HEK293 (cell line): ENCODE data around the gene RACK1.

Experiments
- GFI1B ChIP-seq: fragments of 450-650 bp; formaldehyde crosslinking; IDR thresholded peaks from 2 replicates; pipeline ENCODE4 v1.5.1; 2016; ENCODE audit warnings: missing biosample characterization, missing genetic modification characterization
- GLI4 ChIP-seq: fragments of 450-650 bp; formaldehyde crosslinking; IDR thresholded peaks from 2 replicates; pipeline ENCODE4 v1.5.1; 2016; ENCODE audit warnings: missing biosample characterization, missing genetic modification characterization
- HOXA7 ChIP-seq: sonication (generic); formaldehyde crosslinking; IDR thresholded peaks from 2 replicates; pipeline ENCODE4 v1.8.1; 2022; ENCODE audit warnings: missing genetic modification reagents, borderline replicate concordance
- OSR2 ChIP-seq: fragments of 450-650 bp; formaldehyde crosslinking; IDR thresholded peaks from 2 replicates; pipeline ENCODE4 v1.5.1; 2016; ENCODE audit warnings: missing biosample characterization, missing genetic modification characterization
- PRDM1 ChIP-seq: fragments of 450-650 bp; formaldehyde crosslinking; IDR thresholded peaks from 2 replicates; pipeline ENCODE4; 2016; ENCODE audit warnings: missing biosample characterization, missing genetic modification characterization
- RBAK ChIP-seq: fragments of 450-650 bp; formaldehyde crosslinking; IDR thresholded peaks from 2 replicates; pipeline ENCODE4 v1.5.1; 2016; ENCODE audit warnings: missing biosample characterization, missing genetic modification characterization
- SALL2 ChIP-seq: fragments of 450-650 bp; formaldehyde crosslinking; IDR thresholded peaks from 2 replicates; pipeline ENCODE4 v1.5.0; 2017; ENCODE audit warnings: missing biosample characterization, mild to moderate bottlenecking, missing genetic modification characterization, borderline replicate concordance
- TCF7L2 ChIP-seq: IDR thresholded peaks from 2 replicates; pipeline ENCODE4 v1.6.1; 2011; ENCODE audit warnings: low read depth, mild to moderate bottlenecking, inconsistent platforms, low read length, moderate library complexity, borderline replicate concordance
- TRIM28 ChIP-seq: IDR thresholded peaks from 2 replicates; pipeline ENCODE4 v1.6.1; 2011; ENCODE audit warnings: low read length, control low read depth, borderline replicate concordance
- ZNF121 ChIP-seq: fragments of 450-650 bp; formaldehyde crosslinking; IDR thresholded peaks from 2 replicates; pipeline ENCODE4 v1.5.1; 2016; ENCODE audit warnings: missing biosample characterization, missing genetic modification characterization
- ZNF274 ChIP-seq, 2 experiments: fragments of 200-500 bp in 1 of 2; fragments of 450-650 bp in 1 of 2; sonication (Bioruptor generic) in 1 of 2; formaldehyde crosslinking in 1 of 2; IDR thresholded peaks; 2 replicates each; pipeline versions ENCODE4 v1.5.1 to v1.6.1; 2014 to 2016; ENCODE audit warnings: borderline replicate concordance in 1 of 2, inconsistent platforms in 1 of 2, low read length in 1 of 2, missing biosample characterization in 1 of 2, missing genetic modification characterization in 1 of 2
- ZNF350 ChIP-seq: fragments of 450-650 bp; formaldehyde crosslinking; IDR thresholded peaks from 2 replicates; pipeline ENCODE4 v1.5.0; 2017; ENCODE audit warnings: missing biosample characterization, mild to moderate bottlenecking, missing genetic modification characterization
- ZNF404 ChIP-seq: fragments of 450-650 bp; formaldehyde crosslinking; IDR thresholded peaks from 2 replicates; pipeline ENCODE4 v1.5.1; 2017; ENCODE audit warnings: missing biosample characterization, missing genetic modification characterization
- ZNF555 ChIP-seq: fragments of 450-650 bp; formaldehyde crosslinking; conservative IDR thresholded peaks from 2 replicates; pipeline ENCODE4 v1.5.1; 2017; ENCODE audit warnings: missing biosample characterization, mild to moderate bottlenecking, missing genetic modification characterization, inconsistent platforms
- ZNF571 ChIP-seq: fragments of 450-650 bp; formaldehyde crosslinking; IDR thresholded peaks from 2 replicates; pipeline ENCODE4 v1.5.0; 2017; ENCODE audit warnings: missing biosample characterization, missing genetic modification characterization
- ZNF692 ChIP-seq: fragments of 450-650 bp; formaldehyde crosslinking; IDR thresholded peaks from 2 replicates; pipeline ENCODE4 v1.5.1; 2016; ENCODE audit warnings: missing biosample characterization, missing genetic modification characterization
- ZNF76 ChIP-seq: fragments of 450-650 bp; formaldehyde crosslinking; IDR thresholded peaks from 2 replicates; pipeline ENCODE4; 2016; ENCODE audit warnings: low read depth, missing biosample characterization, missing genetic modification characterization, borderline replicate concordance
- ZSCAN16 ChIP-seq: fragments of 450-650 bp; formaldehyde crosslinking; IDR thresholded peaks from 2 replicates; pipeline ENCODE4 v1.5.1; 2016; ENCODE audit warnings: missing biosample characterization, missing genetic modification characterization
- TF ChIP-seq, protein P1 (sequence below): fragments of 450-650 bp; formaldehyde crosslinking; IDR thresholded peaks from 2 replicates; pipeline ENCODE4 v1.5.1; 2016; ENCODE audit warnings: missing biosample characterization, missing genetic modification characterization, borderline replicate concordance
- TF ChIP-seq, protein P2 (sequence below): fragments of 450-650 bp; formaldehyde crosslinking; IDR thresholded peaks from 2 replicates; pipeline ENCODE4 v1.5.1; 2016; ENCODE audit warnings: missing biosample characterization, missing genetic modification characterization
- TF ChIP-seq, protein P3 (sequence below): fragments of 450-650 bp; IDR thresholded peaks from 2 replicates; pipeline ENCODE4 v1.5.1; 2018; ENCODE audit warnings: missing biosample characterization, mild to moderate bottlenecking, missing genetic modification characterization
- TF ChIP-seq, protein P4 (sequence below): fragments of 450-650 bp; formaldehyde crosslinking; IDR thresholded peaks from 2 replicates; pipeline ENCODE4 v1.5.1; 2016; ENCODE audit warnings: missing biosample characterization, missing genetic modification characterization
- TF ChIP-seq, protein P5 (sequence below): fragments of 450-650 bp; formaldehyde crosslinking; IDR thresholded peaks from 2 replicates; pipeline ENCODE4 v1.5.1; 2016; ENCODE audit warnings: missing biosample characterization, missing genetic modification characterization

RACK1 gene

GRCh38 chr5:181207214-181207959 is 36.3 kb downstream of the RACK1 start (continued):
- TF ChIP-seq ZNF692 (tag by site-specific recombination) (0 out of 2 replicates have a peak, but pooled peaks have one; percentile 28), OSR2 (tag by site-specific recombination) (peak; percentile 57; the same call in 1 of the 2 replicates), ZNF350 (no peak), ZNF76 (tag by site-specific recombination) (peak; percentile 67; the same call in 1 of the 2 replicates), GLI4 (no peak; the same call in 1 of the 2 replicates), ZNF571 (tag by site-specific recombination) (no peak), SALL2 (tag by site-specific recombination) (no peak), ZNF121 (peak; percentile 12; the same call in 1 of the 2 replicates), ZNF274 (IDR thresholded peaks at IDR 0.05; ENCODE audit: low read length) (no peak), ZNF274 (tag by site-specific recombination; IDR thresholded peaks at IDR 0.05; ENCODE audit: borderline replicate concordance) (no peak), GFI1B (tag by site-specific recombination) (0 out of 2 replicates have a peak, but pooled peaks have one; percentile 8), ZSCAN16 (tag by site-specific recombination) (no peak), RBAK (tag by site-specific recombination) (no peak), PRDM1 (tag by site-specific recombination) (no peak), ZNF404 (no peak), TCF7L2 (no peak), HOXA7 (CRISPR knock-in tag) (no peak), TRIM28 (peak; percentile 86; the same call in 1 of the 2 replicates), ZNF555 (tag by site-specific recombination) (no peak)
- TF ChIP-seq, protein P1, sequence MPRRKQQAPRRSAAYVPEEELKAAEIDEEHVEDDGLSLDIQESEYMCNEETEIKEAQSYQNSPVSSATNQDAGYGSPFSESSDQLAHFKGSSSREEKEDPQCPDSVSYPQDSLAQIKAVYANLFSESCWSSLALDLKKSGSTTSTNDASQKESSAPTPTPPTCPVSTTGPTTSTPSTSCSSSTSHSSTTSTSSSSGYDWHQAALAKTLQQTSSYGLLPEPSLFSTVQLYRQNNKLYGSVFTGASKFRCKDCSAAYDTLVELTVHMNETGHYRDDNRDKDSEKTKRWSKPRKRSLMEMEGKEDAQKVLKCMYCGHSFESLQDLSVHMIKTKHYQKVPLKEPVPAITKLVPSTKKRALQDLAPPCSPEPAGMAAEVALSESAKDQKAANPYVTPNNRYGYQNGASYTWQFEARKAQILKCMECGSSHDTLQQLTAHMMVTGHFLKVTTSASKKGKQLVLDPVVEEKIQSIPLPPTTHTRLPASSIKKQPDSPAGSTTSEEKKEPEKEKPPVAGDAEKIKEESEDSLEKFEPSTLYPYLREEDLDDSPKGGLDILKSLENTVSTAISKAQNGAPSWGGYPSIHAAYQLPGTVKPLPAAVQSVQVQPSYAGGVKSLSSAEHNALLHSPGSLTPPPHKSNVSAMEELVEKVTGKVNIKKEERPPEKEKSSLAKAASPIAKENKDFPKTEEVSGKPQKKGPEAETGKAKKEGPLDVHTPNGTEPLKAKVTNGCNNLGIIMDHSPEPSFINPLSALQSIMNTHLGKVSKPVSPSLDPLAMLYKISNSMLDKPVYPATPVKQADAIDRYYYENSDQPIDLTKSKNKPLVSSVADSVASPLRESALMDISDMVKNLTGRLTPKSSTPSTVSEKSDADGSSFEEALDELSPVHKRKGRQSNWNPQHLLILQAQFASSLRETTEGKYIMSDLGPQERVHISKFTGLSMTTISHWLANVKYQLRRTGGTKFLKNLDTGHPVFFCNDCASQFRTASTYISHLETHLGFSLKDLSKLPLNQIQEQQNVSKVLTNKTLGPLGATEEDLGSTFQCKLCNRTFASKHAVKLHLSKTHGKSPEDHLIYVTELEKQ (tag by site-specific recombination), result peak; percentile 26; the same call in 1 of the 2 replicates
- TF ChIP-seq, protein P2, sequence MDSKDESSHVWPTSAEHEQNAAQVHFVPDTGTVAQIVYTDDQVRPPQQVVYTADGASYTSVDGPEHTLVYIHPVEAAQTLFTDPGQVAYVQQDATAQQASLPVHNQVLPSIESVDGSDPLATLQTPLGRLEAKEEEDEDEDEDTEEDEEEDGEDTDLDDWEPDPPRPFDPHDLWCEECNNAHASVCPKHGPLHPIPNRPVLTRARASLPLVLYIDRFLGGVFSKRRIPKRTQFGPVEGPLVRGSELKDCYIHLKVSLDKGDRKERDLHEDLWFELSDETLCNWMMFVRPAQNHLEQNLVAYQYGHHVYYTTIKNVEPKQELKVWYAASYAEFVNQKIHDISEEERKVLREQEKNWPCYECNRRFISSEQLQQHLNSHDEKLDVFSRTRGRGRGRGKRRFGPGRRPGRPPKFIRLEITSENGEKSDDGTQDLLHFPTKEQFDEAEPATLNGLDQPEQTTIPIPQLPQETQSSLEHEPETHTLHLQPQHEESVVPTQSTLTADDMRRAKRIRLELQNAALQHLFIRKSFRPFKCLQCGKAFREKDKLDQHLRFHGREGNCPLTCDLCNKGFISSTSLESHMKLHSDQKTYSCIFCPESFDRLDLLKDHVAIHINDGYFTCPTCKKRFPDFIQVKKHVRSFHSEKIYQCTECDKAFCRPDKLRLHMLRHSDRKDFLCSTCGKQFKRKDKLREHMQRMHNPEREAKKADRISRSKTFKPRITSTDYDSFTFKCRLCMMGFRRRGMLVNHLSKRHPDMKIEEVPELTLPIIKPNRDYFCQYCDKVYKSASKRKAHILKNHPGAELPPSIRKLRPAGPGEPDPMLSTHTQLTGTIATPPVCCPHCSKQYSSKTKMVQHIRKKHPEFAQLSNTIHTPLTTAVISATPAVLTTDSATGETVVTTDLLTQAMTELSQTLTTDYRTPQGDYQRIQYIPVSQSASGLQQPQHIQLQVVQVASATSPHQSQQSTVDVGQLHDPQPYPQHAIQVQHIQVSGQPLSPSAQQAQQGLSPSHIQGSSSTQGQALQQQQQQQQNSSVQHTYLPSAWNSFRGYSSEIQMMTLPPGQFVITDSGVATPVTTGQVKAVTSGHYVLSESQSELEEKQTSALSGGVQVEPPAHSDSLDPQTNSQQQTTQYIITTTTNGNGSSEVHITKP (tag by site-specific recombination), result peak; percentile 46
- TF ChIP-seq, protein P3, sequence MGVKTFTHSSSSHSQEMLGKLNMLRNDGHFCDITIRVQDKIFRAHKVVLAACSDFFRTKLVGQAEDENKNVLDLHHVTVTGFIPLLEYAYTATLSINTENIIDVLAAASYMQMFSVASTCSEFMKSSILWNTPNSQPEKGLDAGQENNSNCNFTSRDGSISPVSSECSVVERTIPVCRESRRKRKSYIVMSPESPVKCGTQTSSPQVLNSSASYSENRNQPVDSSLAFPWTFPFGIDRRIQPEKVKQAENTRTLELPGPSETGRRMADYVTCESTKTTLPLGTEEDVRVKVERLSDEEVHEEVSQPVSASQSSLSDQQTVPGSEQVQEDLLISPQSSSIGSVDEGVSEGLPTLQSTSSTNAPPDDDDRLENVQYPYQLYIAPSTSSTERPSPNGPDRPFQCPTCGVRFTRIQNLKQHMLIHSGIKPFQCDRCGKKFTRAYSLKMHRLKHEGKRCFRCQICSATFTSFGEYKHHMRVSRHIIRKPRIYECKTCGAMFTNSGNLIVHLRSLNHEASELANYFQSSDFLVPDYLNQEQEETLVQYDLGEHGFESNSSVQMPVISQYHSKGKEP (tag by site-specific recombination), result peak; percentile 84
- TF ChIP-seq, protein P4, sequence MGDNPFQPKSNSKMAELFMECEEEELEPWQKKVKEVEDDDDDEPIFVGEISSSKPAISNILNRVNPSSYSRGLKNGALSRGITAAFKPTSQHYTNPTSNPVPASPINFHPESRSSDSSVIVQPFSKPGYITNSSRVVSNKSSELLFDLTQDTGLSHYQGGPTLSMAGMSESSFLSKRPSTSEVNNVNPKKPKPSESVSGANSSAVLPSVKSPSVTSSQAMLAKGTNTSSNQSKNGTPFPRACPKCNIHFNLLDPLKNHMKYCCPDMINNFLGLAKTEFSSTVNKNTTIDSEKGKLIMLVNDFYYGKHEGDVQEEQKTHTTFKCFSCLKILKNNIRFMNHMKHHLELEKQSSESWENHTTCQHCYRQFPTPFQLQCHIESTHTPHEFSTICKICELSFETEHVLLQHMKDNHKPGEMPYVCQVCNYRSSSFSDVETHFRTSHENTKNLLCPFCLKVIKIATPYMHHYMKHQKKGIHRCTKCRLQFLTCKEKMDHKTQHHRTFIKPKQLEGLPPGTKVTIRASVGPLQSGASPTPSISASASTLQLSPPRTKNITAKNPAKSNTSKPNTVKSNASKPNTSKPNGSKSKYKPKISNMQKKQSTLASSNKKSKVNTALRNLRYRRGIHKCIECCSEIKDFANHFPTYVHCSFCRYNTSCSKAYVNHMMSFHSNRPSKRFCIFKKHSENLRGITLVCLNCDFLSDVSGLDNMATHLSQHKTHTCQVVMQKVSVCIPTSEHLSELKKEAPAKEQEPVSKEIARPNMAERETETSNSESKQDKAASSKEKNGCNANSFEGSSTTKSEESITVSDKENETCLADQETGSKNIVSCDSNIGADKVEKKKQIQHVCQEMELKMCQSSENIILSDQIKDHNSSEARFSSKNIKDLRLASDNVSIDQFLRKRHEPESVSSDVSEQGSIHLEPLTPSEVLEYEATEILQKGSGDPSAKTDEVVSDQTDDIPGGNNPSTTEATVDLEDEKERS (tag by site-specific recombination), result no peak; the same call in 1 of the 2 replicates
- TF ChIP-seq, protein P5, sequence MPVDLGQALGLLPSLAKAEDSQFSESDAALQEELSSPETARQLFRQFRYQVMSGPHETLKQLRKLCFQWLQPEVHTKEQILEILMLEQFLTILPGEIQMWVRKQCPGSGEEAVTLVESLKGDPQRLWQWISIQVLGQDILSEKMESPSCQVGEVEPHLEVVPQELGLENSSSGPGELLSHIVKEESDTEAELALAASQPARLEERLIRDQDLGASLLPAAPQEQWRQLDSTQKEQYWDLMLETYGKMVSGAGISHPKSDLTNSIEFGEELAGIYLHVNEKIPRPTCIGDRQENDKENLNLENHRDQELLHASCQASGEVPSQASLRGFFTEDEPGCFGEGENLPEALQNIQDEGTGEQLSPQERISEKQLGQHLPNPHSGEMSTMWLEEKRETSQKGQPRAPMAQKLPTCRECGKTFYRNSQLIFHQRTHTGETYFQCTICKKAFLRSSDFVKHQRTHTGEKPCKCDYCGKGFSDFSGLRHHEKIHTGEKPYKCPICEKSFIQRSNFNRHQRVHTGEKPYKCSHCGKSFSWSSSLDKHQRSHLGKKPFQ, result no peak; the same call in 1 of the 2 replicates
